ENCODE measurements around the gene PARP14. TPM values are rescaled to one million over a fixed set of nuclear protein-coding genes. Genes with fewer than 3 reads are reported as not detected.

PARP14 gene
- total and polyA plus RNA-seq, 10 of the 15 experiments (the other 5 are each of a cell fraction or from before 2014, with no cell fraction given), result 21.6 to 189 (median 92.7) TPM

- TF ChIP-seq, protein P1, sequence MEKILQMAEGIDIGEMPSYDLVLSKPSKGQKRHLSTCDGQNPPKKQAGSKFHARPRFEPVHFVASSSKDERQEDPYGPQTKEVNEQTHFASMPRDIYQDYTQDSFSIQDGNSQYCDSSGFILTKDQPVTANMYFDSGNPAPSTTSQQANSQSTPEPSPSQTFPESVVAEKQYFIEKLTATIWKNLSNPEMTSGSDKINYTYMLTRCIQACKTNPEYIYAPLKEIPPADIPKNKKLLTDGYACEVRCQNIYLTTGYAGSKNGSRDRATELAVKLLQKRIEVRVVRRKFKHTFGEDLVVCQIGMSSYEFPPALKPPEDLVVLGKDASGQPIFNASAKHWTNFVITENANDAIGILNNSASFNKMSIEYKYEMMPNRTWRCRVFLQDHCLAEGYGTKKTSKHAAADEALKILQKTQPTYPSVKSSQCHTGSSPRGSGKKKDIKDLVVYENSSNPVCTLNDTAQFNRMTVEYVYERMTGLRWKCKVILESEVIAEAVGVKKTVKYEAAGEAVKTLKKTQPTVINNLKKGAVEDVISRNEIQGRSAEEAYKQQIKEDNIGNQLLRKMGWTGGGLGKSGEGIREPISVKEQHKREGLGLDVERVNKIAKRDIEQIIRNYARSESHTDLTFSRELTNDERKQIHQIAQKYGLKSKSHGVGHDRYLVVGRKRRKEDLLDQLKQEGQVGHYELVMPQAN (conservative IDR thresholded peaks at IDR 0.05), result no peak
- TF ChIP-seq CBX3 (IDR thresholded peaks at IDR 0.05; ENCODE audit: borderline replicate concordance, low read depth) (no peak), TARDBP (IDR thresholded peaks at IDR 0.05; ENCODE audit: borderline replicate concordance) (no peak)
Measured at GRCh38 chr3:122742234-122742633, 61.6 kb downstream of the PARP14 start (continued).

GRCh38 chr3:122743581-122744120 lies 63.0 kb downstream of the PARP14 start:
- no peak for ATAC-seq
- Histone ChIP-seq H3K27me3 (replicated peaks in 1 of 2; ENCODE audit: control insufficient read depth in 2 of 2, insufficient read depth in 2 of 2, low read length in 1 of 2) (no peaks in the 10 kb centered on the region), H3K4me2 (ENCODE audit: control insufficient read depth, insufficient read depth) (no peak overlapping the region), H4K20me1 (ENCODE audit: control insufficient read depth, insufficient read depth) (no peaks in the 10 kb centered on the region), H3K79me2 (ENCODE audit: control insufficient read depth, insufficient read depth, low read length) (no peaks in the 10 kb centered on the region), H3K4me3 (no peak overlapping the region), H3K9ac (ENCODE audit: control insufficient read depth, insufficient read depth, low read length) (no peak overlapping the region), H2AFZ (ENCODE audit: control insufficient read depth, low read depth, low read length) (no peak overlapping the region), H3K27ac (ENCODE audit: control insufficient read depth, insufficient read depth) (no peak overlapping the region), H3K36me3 (ENCODE audit: control insufficient read depth in 2 of 2, insufficient read depth in 2 of 2, low read length in 1 of 2) (no peaks in the 10 kb centered on the region), H3K4me1 (ENCODE audit: control insufficient read depth, insufficient read depth, low read length) (no peaks in the 10 kb centered on the region), H3K9me3 (replicated peaks; ENCODE audit: control insufficient read depth, insufficient read depth, low read length) (no peaks in the 10 kb centered on the region; the same call in 1 of the 3 replicates)
- intact Hi-C loops (cut with micrococcal nuclease; ENCODE audit: unreplicated experiment), result no loop called here
- in situ Hi-C loops (cut with MboI), result no loop called here
- 96% methylated on average over 4 of the region's 4 CpGs for WGBS (ENCODE audit: insufficient coverage, insufficient replicate concordance, low lambda C conversion rate, missing lambda C conversion rate)
- CTCF ChIA-PET, result no interaction called here
- FAIRE-seq, result no peak
- BruUV-seq (replicated peaks), result no TSS peak
- SMC1A ChIA-PET (ENCODE audit: uncharacterized antibody, unreplicated experiment), result interaction anchor here (1.1 kb wide), 1 partner anchor 11 kb away, joined by 5 read pairs; no protein-coding TSS in a partner anchor
- RAD21 ChIA-PET (ENCODE audit: unreplicated experiment), result no interaction called here
- DNase-seq (ENCODE audit: low read depth, low spot score), result no peak
- POLR2A ChIA-PET, result no interaction called here
- TF ChIP-seq YY1 (IDR thresholded peaks at IDR 0.05; ENCODE audit: low read depth, low read length) (no peak), TARDBP (IDR thresholded peaks at IDR 0.05; ENCODE audit: borderline replicate concordance) (no peak), HSF1 (IDR thresholded peaks at IDR 0.05; ENCODE audit: low read depth, low read length) (no peak), BHLHE40 (IDR thresholded peaks at IDR 0.05; ENCODE audit: borderline replicate concordance in 1 of 2, low read depth in 2 of 2, low read length in 1 of 2) (no peak), BCLAF1 (IDR thresholded peaks at IDR 0.05) (no peak), HDAC6 (IDR thresholded peaks at IDR 0.05; ENCODE audit: unreplicated experiment) (no peak), NR2C1 (IDR thresholded peaks at IDR 0.05) (no peak), CREB1 (IDR thresholded peaks at IDR 0.05; ENCODE audit: low read depth) (no peak)
- TF ChIP-seq, protein P2, sequence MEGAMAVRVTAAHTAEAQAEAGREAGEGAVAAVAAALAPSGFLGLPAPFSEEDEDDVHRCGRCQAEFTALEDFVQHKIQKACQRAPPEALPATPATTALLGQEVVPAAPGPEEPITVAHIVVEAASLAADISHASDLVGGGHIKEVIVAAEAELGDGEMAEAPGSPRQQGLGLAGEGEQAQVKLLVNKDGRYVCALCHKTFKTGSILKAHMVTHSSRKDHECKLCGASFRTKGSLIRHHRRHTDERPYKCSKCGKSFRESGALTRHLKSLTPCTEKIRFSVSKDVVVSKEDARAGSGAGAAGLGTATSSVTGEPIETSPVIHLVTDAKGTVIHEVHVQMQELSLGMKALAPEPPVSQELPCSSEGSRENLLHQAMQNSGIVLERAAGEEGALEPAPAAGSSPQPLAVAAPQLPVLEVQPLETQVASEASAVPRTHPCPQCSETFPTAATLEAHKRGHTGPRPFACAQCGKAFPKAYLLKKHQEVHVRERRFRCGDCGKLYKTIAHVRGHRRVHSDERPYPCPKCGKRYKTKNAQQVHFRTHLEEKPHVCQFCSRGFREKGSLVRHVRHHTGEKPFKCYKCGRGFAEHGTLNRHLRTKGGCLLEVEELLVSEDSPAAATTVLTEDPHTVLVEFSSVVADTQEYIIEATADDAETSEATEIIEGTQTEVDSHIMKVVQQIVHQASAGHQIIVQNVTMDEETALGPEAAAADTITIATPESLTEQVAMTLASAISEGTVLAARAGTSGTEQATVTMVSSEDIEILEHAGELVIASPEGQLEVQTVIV (IDR thresholded peaks at IDR 0.05; ENCODE audit: borderline replicate concordance, partially characterized antibody), result no peak
- TF ChIP-seq, protein P3, sequence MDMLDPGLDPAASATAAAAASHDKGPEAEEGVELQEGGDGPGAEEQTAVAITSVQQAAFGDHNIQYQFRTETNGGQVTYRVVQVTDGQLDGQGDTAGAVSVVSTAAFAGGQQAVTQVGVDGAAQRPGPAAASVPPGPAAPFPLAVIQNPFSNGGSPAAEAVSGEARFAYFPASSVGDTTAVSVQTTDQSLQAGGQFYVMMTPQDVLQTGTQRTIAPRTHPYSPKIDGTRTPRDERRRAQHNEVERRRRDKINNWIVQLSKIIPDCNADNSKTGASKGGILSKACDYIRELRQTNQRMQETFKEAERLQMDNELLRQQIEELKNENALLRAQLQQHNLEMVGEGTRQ (IDR thresholded peaks at IDR 0.05; ENCODE audit: borderline replicate concordance, low read depth, low read length), result no peak

Measured in GM12878 (cell line).